Endothelial cell (in vitro differentiated cells): ENCODE results near the gene PANK4. TPM values are rescaled to one million over a fixed set of nuclear protein-coding genes. Genes with fewer than 3 reads are reported as not detected.

ENCODE experiments used
- DNase-seq: peaks from one replicate; pipeline ENCODE4 v3.0.0; 2021; ENCODE audit warnings: low spot score
- H3K27ac Mint-ChIP-seq: one replicate; pipeline ENCODE4 v1.8.0; 2021; ENCODE audit warnings: mixed read lengths, inconsistent platforms; ENCODE audit not compliant: unreplicated experiment
- H3K27me3 Mint-ChIP-seq: one replicate; pipeline ENCODE4 v1.8.0; 2021; ENCODE audit warnings: mild to moderate bottlenecking, moderate library complexity, mixed read lengths, inconsistent platforms; ENCODE audit not compliant: unreplicated experiment
- H3K36me3 Mint-ChIP-seq: one replicate; pipeline ENCODE4 v1.8.0; 2021; ENCODE audit warnings: mild to moderate bottlenecking, low read depth, mixed read lengths, inconsistent platforms; ENCODE audit not compliant: unreplicated experiment
- H3K4me1 Mint-ChIP-seq: one replicate; pipeline ENCODE4 v1.8.0; 2021; ENCODE audit warnings: mild to moderate bottlenecking, mixed read lengths, inconsistent platforms; ENCODE audit not compliant: unreplicated experiment
- H3K4me3 Mint-ChIP-seq: one replicate; pipeline ENCODE4 v1.8.0; 2021; ENCODE audit warnings: mild to moderate bottlenecking, mixed read lengths, inconsistent platforms; ENCODE audit not compliant: unreplicated experiment
- H3K9me3 Mint-ChIP-seq: one replicate; pipeline ENCODE4 v1.8.0; 2021; ENCODE audit warnings: mixed read lengths, inconsistent platforms; ENCODE audit not compliant: unreplicated experiment
- total RNA-seq: library from RNA; stranded (reverse); fragmentation: NEBNext Ultra II Directional; extraction: Animal tissue kit (Norgen Biotek cat#: 25700); gene quantifications from one replicate; pipeline ENCODE4 v1.2.1, GENCODE V29; 2021; ENCODE audit not compliant: unreplicated experiment
- TF ChIP-seq, protein P1 (sequence below): fragments of 200-600 bp; sonication (generic); IDR thresholded peaks from one replicate; pipeline ENCODE4 v1.5.0; 2021; ENCODE audit warnings: antibody characterized with exemption; ENCODE audit not compliant: unreplicated experiment

Gene PANK4
- total RNA-seq, 1 donor from 2014 or later, result 32.3 TPM

DNA sequence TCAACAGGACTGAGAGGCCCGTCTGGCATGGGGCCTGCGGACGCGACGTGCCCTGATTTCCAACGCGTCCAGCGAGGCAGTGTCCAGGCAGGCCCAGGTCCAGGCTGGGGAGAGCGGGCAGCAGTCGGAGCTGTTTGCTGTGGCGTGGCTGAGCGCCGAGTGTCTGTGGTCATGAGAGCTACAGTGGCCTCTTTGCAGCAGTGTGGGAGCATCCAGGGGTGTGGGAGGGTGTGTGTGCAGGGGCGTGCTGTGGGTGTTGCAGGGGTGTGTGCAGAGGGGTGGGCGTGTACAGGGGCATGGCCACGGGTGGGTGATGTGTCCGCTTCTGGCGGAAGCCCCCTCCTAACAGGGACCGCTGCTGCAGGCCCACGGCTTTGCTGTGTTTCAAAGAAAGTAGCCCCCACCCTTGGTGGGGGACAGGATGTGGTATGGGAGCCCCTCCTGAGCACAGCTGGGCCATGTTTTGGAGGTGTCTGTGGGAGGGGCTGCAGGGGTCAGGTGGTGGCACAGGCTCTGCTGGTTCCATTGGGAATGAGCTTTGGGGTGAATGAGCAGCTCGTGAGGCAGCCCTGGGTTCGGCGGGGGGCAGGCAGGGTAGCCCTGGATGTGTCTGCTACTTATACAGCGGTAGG lies 32.6 kb downstream of the PANK4 start:
- Mint-ChIP-seq H3K9me3 (no peaks in the 10 kb centered on the region), H3K4me3 (no peak overlapping the region), H3K27ac (no peak overlapping the region), H3K27me3 (peaks cover 14% of the 10 kb centered on the region), H3K36me3 (no peaks in the 10 kb centered on the region), H3K4me1 (no peaks in the 10 kb centered on the region)
- DNase-seq, result no peak
- TF ChIP-seq, protein P1, sequence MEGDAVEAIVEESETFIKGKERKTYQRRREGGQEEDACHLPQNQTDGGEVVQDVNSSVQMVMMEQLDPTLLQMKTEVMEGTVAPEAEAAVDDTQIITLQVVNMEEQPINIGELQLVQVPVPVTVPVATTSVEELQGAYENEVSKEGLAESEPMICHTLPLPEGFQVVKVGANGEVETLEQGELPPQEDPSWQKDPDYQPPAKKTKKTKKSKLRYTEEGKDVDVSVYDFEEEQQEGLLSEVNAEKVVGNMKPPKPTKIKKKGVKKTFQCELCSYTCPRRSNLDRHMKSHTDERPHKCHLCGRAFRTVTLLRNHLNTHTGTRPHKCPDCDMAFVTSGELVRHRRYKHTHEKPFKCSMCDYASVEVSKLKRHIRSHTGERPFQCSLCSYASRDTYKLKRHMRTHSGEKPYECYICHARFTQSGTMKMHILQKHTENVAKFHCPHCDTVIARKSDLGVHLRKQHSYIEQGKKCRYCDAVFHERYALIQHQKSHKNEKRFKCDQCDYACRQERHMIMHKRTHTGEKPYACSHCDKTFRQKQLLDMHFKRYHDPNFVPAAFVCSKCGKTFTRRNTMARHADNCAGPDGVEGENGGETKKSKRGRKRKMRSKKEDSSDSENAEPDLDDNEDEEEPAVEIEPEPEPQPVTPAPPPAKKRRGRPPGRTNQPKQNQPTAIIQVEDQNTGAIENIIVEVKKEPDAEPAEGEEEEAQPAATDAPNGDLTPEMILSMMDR, result no peak

- no peak for DNase-seq
- H3K36me3 Mint-ChIP-seq, result no peaks in the 10 kb centered on the region
- no peaks in the 10 kb centered on the region for H3K9me3 Mint-ChIP-seq
- H3K27me3 Mint-ChIP-seq, result peaks cover 14% of the 10 kb centered on the region
- TF ChIP-seq, protein P1, result no peak
- H3K4me1 Mint-ChIP-seq, result no peaks in the 10 kb centered on the region
- H3K27ac Mint-ChIP-seq, result no peak overlapping the region
- H3K4me3 Mint-ChIP-seq, result no peak overlapping the region
Measured at GRCh38 chr1:2493218-2493617, 33.2 kb downstream of the PANK4 start.

DNA sequence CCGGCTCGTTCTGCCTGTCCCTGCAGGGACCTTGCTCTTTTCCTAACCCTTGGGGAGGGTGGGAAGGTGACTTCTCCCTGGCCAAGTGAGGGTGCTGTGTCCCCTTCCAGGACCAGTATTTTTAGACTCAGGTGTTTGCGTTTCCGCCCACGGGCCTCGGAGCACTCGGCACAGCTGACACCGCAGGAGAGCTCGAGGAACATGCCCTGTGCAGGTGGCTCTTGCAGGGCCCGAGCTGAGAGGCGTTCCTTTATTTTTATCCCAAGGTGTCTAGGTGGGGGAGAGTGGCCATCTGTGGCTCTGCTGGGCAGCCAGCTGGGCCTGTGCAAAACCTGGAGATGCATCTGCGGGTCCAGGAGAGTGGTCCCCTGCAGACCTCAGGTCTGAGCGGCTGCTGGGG lies 34.3 kb downstream of the PANK4 start:
- Mint-ChIP-seq H3K9me3 (no peaks in the 10 kb centered on the region), H3K4me3 (no peak overlapping the region), H3K27ac (no peak overlapping the region), H3K4me1 (no peaks in the 10 kb centered on the region), H3K27me3 (peaks cover 14% of the 10 kb centered on the region), H3K36me3 (no peaks in the 10 kb centered on the region)
- no peak for DNase-seq
- TF ChIP-seq, protein P1, result no peak

GRCh38 chr1:2489615-2490014 lies 36.8 kb downstream of the PANK4 start:
- no peak overlapping the region for H3K27ac Mint-ChIP-seq
- DNase-seq, result no peak
- H3K4me1 Mint-ChIP-seq, result no peaks in the 10 kb centered on the region

GRCh38 chr1:2488688-2489087 lies 37.7 kb downstream of the PANK4 start:
- no peak for DNase-seq
- TF ChIP-seq, protein P1, result no peak
- Mint-ChIP-seq H3K27me3 (peaks cover 13% of the 10 kb centered on the region), H3K36me3 (no peaks in the 10 kb centered on the region), H3K4me3 (no peak overlapping the region), H3K27ac (no peak overlapping the region), H3K4me1 (no peaks in the 10 kb centered on the region), H3K9me3 (no peaks in the 10 kb centered on the region)

More at GRCh38 chr1:2489615-2490014, 36.8 kb downstream of the PANK4 start:
- Mint-ChIP-seq H3K4me3 (no peak overlapping the region), H3K27me3 (peaks cover 14% of the 10 kb centered on the region), H3K9me3 (no peaks in the 10 kb centered on the region), H3K36me3 (no peaks in the 10 kb centered on the region)
- TF ChIP-seq, protein P1, result no peak
